ENCODE data around the gene PAM.

DNA sequence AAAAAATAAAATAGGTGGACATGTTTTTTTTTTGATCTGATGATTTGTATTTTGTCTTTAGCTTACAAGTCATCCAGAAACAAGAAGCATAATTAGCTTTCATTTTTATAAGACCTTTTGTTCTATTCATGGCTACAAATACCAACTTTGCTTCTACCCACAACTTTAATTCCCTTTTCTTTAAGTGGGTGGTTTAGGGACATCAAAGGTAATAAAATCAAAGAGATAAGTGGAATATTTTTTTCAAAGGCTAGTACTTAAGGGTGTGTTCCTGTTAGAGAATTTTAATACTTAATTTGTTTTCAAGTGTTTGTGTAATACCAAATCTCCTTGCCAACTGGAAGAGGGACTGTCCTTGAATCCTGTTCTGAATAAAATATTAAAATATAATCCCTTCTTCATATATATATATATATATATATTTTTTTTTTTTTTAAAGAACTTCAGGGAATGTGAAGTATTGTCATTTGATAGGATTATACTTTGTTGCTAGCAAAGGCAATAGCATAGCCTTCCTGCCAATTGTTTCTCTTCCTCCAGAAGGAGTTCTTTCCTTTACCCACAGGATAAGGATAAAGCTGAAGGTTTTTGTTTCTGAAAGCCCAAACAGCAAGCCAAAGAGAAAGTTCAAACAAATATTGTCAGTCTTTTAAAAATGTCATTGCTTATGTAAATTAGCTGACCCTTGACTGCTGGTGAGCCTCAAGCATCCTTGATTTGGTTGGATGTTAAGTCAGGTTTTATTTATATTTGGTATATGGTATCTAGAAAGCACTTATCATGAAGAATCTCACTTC lies 108.9 kb downstream of the PAM start:
- no peak for TF ChIP-seq CTCF (optimal IDR thresholded peaks at IDR 0.05 in 1 of 3, IDR thresholded peaks at IDR 0.05 in 1 of 3, conservative IDR thresholded peaks at IDR 0.05 in 1 of 3; ENCODE audit: extremely low read depth in 1 of 3, insufficient read depth in 2 of 3, low read length in 3 of 3)
- TF ChIP-seq EZH2 (IDR thresholded peaks at IDR 0.05; ENCODE audit: low read length): no peak
